Bronchial smooth muscle cell (primary cell): ENCODE results near the gene MYRFL. TPM values are rescaled to one million over a fixed set of nuclear protein-coding genes. Genes with fewer than 3 reads are reported as not detected.

Source experiments
- total RNA-seq: library from RNA; depleted of rRNA; stranded (reverse); fragments of >200 nt; gene quantifications from 2 replicates; pipeline ENCODE4 v1.2.1, GENCODE V29; 2014

MYRFL gene
- not detected in 2 replicates for total RNA-seq

DNA sequence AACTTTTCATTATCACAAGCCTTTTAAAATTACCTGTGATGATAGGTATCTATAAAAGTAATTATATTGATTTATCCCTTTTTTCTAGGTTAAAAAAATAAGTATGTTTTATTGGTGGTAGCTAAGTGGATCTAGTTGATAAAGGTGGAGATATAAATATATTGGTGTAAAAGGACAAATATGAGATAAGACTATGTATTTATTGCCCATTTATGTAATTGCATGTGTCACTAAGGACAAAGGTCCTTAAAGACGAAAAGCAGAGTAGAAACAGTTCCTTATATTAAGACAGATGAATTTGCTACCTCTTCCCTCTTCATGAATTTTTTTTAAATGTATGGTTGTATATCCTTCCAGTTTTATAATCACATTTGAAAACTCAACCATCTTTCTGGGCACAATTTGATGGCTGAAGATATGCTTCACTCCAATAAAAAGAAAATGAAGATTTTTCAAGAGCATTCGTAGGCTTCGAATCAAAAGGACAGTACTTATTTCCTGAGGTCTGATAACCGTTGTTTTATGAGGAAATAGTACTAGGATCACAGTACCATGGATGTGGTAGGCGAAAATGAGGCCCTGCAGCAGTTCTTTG is at the start of gene MYRFL:
MYRFL (plus strand) TSS at position 262 of the 595 bp plus-strand sequence; CDS start at position 553, 291 bp downstream.

Other genes with a start within 250 kb of the MYRFL start
- gene CCT2, start 239.8 kb upstream of the MYRFL start, total RNA-seq = 129 and 156 TPM in 2 replicates
- not detected in 2 replicates for gene LRRC10, start 214.3 kb upstream of the MYRFL start, total RNA-seq
- gene BEST3, start 125.9 kb upstream of the MYRFL start, total RNA-seq = not detected in 2 replicates
- gene RAB3IP, start 86.4 kb upstream of the MYRFL start, total RNA-seq = 0.79 and 0.94 TPM in 2 replicates